Activated naive CD4-positive, alpha-beta T cell treated with Interleukin-2 at 50 U/mL for 16 hours (primary cell): ENCODE results near the gene RAPGEF4.

ENCODE experiments used
- DNase-seq: peaks from one replicate; pipeline ENCODE4 v3.0.0-alpha.2; 2020

The RAPGEF4 gene

DNA sequence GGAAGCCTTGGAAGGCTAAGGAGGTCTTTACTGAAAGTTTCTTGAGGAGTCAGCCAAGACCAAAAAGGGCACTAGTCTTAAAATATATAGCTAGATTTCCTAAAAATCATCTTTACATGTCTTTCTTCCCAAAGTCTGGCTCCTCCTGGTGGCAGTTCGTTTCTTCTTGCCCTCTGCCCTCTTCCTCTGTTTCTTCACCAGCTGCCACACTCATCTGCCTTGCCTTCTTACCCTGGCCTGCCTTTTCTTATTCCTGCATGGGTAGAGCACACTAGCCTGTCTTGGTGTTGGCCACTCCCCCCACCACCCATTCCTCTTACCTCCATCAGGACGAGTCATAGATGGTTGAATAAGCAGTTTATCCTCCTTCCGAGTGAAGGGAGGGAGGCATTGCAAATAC, 129.8 kb downstream of the RAPGEF4 start:
- no peak for DNase-seq

DNA sequence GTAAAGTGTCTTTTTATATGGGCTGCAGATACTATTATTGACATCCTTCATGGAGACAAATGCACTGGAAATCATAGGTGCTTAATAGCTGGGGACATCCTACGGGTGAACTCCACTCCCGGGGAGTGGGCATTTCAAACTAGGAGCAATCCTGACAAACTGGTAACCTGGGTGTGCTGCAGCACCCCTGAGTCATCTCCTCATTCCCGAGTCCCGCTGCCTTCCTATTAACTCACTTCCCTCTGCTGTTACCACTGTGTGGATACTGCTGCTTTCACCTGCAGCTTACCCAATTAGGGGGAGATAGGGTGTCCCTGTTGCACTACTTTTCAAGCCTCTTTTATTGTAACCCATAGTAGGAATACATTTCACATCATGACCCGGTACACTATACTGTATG, 134.2 kb downstream of the RAPGEF4 start:
- no peak for DNase-seq

DNA sequence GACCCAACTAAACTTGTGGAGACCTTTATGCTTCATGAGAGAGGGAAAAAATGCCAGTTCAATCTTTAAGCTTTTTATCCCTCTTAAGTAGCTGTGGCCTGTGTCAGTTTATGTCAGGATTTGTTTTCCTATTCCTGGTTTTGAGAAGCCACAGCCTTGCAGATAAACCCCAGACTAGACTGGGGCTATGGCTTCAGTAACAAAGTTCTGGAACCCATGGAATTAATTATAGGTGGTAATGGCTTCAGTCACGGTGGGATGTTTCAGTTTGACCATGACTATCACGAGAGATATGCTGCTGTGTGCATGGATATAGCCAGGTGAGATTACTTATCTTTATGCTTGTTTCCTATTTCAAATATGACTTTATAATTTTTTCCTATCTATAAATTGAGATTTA, 134.8 kb downstream of the RAPGEF4 start:
- DNase-seq, result no peak

DNA sequence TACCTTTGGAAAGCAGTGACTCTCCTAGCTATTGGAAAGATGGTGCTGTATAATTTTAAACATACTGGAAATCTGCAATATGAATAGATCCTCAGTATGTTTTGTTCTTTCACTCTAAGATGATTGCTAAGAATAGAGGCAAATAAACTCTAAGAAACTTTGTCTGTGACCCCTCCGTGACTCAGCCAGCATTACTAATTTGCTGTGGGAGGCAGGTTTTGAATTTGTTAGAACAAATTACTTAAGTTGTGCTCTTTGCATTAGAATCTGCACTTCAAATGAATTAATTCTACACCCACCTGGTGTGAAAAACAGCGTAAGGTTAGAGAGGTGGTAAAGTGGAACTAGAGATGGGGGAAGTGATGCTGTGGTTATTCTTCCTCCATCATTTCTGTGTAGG, 142.2 kb downstream of the RAPGEF4 start:
- DNase-seq, result no peak

DNA sequence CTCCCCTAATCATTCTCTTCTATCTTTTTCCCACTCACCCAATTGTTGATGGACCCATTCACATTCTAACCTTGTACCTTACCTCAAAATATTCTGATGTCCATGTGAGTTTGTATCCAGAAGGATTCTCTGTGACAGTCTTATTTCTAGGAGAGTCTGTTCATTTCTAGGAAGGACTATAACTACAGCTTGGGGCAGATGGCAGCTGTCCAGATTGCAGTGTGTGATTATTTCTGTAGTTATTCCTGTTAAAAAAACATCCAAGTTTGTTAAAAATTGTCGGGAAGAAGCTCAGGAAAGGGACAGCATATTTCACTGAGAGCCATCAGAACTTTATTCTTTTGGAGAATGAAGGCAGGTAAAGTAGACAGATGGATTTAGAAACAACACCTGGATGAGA, 142.6 kb downstream of the RAPGEF4 start:
- no peak for DNase-seq

DNA sequence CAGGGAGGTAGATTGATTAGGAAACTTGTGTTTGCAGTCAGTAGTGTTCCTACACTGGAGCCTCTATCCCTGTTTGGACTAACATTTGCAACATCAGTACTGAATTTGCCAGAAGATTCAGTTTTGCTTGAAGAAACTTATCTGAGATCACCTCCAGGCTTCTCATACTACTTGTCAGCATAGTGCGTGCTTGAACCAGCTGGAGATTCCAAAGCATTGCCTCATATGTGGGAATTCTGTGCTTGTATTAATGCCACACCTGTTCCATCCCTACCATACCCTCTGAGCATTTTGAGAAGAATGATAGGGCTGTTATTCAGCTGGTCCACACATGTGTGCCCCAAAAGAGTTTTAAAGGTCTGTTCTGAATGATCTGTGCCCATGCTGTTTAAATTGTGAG, 148.7 kb downstream of the RAPGEF4 start:
- no peak for DNase-seq

DNA sequence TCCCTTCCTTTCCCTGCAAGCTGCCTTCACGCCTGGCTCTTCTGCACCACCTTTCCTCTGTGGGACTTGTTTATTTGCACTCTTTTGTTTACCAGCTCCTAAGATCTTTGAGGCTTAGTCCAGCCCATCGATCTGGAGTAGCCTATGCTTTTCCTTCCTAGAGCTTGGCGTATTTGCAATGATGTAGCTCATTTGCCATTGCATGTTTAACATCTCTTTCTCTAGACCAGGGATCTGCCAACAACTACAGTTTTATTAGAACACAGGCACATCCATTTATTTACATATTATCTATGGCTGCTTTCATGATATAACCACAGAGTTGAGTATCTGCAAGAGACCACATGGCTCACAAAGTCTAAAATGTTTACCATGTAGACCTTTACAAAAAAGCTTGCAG, 150.4 kb downstream of the RAPGEF4 start:
- DNase-seq, result no peak

DNA sequence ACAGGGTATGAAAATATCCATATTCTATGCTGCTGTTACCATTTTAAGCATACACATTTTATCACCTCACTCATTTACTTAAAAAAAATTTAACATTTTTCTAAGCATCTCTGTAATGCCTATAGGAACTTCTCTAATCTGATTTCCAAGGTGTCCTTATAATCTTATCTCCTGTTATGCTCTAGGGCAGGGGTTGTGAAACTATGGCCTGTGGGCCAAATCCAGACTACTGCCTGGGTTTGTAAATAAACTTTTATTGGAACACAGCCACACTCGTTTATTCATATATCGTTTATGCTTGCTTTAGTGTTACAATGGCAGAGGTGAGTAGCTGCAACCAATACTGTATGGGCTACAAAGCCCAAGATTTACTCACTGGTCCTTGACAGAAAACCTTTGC, 151.6 kb downstream of the RAPGEF4 start:
- DNase-seq, result no peak

DNA sequence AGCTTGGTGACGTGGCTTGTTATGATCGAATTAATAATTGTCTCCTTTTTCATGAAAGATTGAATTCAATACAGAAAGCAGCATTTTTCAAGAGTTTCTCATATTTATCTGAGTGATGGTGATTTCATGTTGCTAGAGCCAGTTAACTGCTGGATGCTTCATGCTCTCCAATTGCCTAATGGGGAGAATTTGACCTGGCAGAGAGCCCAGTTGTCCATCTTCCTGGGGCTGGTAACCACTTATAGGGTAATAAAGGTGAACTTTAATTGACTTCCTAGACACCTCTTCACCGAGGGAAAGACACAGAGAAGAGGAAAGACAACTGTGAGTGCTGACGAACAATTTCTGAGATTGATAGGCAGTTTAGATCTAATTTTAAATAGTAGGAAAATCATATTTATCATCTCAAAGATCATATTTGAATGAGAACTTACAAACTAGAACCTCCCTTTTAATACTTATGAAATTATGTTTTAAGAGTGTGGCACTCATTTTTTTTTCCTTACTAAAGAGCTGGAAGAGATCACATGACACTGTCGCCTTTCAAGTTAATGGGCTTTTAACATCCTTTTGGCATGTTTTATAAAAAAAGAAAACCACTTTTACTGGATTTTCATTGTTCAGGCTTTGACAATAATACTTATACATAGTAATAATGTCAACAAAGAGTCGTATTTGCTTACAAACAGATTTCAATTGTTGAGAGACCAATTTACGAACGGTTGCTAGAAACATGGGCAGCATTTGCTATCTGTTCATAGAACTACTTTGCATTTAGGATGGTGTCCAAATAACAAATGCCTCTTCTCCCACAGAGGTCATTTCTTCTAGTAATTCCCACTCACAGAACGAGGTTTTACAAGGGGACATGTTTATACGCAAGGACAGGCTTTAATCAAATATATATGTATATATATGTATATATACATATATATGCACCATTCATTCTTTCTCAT, 153.3 kb downstream of the RAPGEF4 start:
- DNase-seq, result no peak

DNA sequence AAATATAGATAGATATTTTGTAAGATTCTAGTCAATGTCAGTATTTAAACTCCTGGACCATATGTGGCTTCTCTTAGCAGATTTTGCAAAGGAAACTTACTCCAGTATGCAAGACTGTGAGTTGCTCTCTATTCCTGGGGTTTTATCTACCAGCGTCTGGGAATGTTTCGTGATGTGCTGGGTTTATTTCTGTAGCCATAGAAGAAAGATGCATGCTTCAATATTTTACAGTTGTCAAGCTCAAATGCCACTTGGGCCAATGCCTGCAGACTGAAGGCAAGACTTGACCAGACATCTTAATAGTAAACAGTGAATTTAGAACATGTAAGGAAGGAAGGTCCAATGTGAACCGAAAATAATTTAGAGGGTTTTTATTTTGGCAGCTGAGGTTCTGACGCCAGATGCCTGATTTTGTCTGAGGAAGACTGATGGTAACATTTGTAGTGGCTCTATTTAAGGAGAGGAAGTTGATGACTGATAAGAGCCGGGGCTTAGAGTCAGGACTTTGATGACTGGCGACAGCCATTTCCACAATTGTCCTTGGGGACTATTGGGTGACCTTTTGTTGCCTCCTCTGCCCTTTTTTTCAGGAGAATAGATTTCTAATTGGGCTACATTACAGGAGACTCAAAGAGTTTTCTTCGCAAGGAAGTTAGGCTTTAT, 154.3 kb downstream of the RAPGEF4 start:
- DNase-seq, result no peak

DNA sequence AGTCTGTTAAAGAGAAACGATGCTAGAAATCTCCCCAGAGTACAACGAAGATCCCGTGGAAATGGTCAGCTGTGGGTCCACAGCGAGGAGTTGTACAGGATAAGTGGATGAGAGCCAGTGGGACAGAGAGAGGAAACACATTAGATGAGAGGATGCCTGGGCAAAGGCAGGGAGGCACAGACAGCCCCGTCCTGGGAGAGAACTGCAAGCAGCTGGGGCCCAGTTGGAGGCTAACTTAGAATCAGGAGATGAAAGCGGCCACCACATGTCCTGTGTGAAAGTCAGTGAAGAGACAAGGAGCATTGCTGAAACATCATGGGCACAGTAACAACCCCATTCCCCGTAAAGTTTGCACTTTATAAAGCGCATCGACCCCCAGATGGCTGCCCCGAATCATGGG, 157.5 kb downstream of the RAPGEF4 start:
- no peak for DNase-seq

DNA sequence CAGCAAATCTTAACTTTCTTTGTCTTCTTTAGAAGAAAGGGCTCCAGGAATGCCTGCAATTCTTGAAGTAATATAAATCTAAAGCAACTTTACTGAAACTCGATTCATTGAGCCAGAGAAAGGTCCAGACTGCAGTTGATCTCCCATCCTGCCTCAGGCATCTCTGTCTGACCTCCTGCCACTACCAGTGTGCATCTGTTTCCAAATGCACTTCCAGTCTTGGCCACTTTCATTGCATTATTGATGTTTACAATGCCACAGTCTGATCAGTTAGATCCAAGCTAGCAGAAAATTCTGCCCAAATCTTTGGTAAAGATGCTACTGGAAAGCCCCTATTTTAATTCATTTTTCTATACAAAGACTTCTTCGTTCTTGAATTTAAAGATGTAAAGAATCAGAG, 158.0 kb downstream of the RAPGEF4 start:
- no peak for DNase-seq

DNA sequence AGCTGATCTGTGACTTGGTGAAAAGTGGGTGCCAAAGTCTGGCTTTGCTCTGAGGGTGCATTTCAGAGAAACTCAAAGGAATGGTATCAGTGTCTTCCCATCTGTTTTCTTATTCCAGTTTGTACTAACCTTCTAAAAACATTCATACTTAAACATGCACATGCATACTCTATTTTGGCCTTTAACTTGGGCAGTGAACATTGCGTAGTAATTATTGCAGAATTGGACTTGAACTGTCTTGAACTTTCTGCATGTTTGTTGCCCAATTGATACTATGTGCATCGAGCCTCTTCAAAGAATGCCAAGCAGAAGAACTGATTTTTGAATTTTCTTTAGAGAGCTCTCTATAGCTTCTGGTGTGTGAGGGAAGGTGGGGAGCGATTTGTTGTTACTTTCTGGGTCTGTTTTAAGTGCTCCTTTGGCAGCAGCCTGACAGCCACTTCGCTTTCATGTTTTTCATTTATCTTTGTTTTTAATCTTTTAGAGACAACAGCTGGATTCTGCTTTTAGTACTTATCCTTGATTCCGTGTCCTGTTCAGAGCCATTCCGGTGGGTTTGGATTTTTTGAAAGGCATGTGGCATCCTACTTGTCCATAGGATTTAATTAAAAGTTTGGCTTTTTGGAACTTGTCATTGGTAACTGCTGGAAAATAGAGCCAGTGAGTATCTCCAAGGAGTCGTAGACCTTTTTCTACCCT, 159.2 kb downstream of the RAPGEF4 start:
- DNase-seq, result no peak

DNA sequence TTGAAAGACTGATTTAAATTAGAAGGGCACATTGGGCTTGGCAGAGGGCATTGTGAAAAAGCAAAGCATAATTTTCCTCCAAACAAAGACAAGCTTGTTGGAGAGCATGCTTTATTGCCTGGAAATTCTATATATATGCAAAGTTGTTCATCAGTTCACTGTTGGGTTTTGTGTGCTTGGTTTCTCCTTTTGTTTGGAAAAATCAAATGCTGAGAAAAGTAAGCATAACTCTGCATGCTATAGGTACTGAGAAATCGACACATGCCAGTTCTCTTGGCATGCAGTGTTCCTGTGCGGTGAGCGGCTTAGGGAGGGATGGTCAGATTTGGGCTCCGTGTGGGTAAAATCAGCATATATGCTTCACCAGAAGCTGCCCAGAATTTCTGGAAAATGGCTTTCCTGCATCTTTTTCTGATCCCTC, 161.0 kb downstream of the RAPGEF4 start:
- no peak for DNase-seq

DNA sequence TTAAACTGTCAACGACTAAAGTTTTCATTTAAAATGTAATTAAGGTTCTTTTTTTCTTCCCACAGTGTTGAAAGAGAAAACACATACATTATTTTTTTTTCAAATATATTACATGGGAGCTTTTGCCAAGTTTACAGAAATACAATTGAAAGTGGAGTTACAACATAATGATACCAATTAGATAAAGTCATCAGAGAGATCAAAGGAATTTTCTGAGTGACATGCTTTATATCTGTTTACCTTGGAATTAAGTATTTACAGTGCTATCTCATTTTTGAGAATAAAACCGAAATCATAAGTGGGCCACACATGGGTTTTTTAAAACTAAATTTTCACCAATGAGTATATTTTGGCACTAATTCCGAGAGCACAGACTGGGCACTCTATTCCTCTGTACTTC, 165.2 kb downstream of the RAPGEF4 start:
- no peak for DNase-seq

DNA sequence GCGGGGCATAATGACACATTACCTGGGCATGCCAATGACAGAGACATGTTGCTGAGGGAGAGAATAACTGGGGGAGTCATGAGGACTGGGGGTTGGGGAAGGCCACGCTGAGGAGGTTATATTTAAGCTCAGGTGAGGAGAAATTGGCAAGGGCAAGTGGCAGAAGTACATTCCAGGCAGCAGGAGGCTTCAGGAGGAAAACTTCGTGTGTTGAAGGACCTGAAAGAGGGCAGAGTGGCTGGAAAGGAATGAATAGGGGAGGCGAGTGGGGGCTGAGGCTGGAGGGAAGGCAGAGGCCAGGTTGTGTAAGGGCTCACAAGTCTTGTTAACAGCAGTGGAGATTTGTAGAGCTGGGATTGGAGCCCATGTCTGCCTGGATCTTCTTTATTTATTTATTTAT, 166.3 kb downstream of the RAPGEF4 start:
- no peak for DNase-seq

DNA sequence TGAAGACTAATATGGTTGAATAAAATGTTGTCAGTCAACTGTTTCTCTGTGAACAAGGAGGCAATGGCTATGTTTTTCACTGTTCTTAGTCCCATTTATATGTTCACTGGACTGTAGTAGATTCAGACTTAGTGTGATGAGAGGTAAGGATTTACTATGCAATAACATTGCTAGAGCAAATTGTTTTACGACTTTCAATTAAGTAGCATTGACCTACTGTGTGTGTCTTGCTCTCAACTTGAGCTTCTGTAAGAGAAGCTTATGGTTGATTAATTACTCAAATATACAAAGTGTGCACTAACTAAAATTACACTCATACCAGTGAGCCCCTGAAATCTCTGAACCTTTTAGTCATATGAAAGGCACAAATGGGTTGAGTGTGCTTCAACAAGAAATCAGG, 168.6 kb downstream of the RAPGEF4 start:
- no peak for DNase-seq

DNA sequence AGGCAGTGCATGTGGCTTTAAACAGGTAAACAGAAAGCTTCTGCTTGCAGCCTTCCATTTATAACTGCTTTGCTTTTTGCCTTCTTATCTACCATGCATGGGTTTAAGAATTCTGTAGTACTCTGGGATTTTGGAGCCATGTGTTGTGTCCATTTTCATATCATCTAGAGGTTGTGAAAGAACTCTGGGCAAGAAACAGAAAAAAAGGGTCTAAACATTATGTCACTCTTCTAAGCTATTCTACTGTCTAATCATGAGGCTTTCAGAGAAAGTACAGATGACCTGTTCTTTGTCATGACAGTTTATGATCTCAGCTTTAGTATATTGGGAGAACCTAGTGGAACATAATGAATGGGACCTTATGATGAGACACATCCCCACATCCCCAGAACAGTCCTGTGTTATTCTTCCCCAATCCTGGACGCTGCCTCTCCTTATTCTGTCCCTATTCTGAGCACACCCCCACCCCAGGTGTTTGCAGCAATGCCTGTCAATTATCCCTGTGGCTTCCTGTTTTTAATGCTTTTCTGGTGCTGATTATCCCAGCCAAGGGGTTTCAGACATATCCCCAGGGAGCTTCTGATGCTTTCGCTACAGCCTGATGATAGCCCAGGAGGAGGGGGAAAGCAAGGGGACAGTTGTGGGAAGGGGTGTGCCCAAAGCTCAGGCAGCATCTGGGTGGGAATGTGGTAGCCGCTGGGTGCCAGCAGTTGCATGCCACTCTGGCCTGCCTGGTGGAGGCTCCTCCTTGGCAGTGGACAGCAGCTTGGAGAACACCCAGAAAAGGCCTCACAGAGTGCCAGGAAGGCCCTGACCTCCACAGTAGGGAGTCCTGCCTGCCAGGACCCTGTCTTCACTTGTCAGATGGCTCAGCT, 170.5 kb downstream of the RAPGEF4 start:
- DNase-seq, result no peak

DNA sequence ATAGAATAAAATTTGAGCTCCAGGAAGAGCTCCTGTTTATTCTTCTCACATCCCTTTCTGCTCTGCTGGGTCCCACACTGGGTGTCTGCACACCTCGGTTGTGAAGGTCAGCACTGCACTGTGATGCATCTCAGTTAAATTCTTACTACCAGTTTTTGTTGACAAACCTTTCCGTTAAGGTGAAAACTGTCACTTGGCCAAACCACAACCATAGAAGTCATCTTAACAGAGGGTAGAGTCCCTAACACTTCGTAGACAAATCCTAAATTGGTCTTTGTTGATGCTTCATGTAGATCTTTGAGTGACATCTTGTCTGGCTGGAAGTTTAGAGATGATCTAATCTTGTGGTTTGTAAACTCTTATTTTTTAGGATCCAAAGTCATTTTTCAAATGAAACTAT, 172.6 kb downstream of the RAPGEF4 start:
- no peak for DNase-seq

DNA sequence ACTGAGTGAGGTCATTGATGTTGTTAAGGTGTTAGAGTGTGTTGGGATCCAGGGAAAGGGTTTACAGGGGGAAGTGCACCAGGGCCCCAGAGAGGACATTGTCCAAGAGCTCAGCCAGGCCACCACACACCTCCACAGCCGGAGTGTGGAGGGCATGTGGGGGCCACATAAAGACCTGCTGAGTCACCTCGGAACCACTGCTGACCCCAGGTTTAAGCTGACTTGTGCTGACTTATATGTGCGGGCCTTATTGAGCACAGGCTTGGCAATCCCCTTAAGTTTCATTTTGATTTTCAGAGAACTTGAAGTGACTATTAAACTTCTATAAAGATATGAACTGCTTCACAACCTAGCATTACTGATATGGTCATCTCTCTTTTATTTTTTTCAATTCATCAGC, 173.8 kb downstream of the RAPGEF4 start:
- DNase-seq, result no peak

DNA sequence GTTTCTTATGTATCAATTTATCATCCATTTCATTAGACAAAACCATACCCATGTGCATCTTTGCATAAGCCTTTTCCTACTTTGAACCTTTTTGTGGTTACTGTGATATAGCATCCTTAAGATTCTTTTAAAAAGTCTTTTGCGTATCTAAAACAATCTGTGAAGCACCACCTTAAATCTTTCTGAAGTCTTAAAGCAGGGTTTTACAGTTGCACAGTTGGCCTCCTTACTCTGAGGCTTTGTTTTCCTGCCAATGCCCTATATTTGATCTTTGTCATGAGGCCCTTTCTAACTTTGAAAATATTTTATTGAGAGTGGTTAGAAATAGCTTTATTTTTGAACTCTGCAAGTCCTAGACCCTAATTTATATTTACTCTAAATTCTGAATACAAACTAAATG, 176.6 kb downstream of the RAPGEF4 start:
- no peak for DNase-seq

DNA sequence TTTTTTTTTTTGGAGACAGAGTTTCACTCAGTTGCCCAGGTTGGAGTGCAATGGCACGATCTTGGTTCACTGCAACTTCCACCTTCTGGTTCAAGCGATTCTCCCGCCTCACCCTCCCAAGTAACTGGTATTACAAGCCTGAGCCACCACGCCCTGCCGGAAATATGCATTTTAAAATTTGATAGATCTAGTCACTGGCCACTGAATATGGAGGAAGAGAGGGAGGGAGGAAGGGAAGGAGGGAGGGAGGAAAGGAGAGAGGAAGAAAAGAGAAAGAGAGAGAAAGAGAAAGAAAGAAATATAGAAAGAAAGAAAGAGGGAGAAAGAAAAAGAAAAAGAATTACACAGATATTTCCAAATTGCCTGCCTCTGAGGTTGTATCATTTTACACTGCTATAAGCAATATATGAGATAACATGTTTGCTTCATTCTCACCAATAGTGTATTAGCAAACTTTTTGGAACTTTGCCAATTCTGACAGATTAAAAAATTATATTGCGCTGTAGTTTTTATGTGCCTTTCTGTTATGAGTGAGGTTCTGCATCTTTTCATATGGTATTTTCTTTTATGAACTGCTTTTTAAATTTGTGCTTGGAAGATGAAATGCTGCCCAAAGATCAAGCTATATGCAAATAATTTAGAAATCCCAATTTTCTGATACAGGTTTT, 178.8 kb downstream of the RAPGEF4 start:
- no peak for DNase-seq
